ENCODE data around the gene SLC38A6.

Gene SLC38A6

DNA sequence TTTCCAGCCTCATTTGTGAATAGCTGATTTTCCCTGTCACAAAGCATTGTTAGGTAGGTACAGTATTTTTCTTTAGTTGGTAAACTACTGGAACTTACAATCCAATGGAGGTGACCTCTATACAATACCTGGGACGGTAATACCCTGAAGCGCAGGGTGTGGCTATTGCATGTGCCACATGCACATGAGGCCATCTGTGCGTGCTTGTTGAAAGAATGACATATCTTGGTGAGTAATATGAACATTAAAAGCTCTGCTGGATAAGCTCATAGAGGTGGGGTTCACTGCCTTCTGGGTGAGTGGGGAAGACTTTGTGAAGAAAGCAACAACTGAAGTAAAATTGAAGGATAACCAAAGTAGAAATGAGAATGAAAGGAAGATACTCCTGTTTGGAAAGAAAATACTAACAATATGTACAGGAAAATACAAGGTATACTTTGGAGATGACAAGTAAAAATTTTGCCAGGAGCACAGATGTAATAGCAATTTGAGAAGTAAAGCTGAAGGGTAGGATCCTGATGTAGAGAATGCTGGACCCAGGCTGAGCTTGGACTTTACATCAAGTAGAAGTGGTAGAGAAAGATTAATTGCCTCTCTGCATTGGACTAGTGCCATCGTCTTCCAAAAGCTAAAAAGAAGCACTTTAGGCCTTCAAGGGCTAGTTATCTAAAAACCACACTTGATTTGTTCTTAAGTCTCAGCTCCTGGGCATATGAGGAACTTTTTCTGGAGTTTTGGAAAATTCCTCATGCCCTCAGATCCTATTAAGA is 97.1 kb downstream of the SLC38A6 start:
- no peak for ATAC-seq
- TF ChIP-seq ISL1 (CRISPR knock-in tag; IDR thresholded peaks at IDR 0.05) (no peak), CSDC2 (CRISPR knock-in tag; IDR thresholded peaks at IDR 0.05) (no peak), ZNF70 (CRISPR knock-in tag; IDR thresholded peaks at IDR 0.05) (no peak), SNAI2 (CRISPR knock-in tag; IDR thresholded peaks at IDR 0.05) (no peak), BACH2 (CRISPR knock-in tag; IDR thresholded peaks at IDR 0.05; ENCODE audit: borderline replicate concordance) (no peak), GLIS3 (CRISPR knock-in tag; IDR thresholded peaks at IDR 0.05) (no peak), ARNTL (CRISPR knock-in tag; IDR thresholded peaks at IDR 0.05; ENCODE audit: borderline replicate concordance, low read depth) (no peak), TOX (CRISPR knock-in tag; IDR thresholded peaks at IDR 0.05; ENCODE audit: borderline replicate concordance) (no peak), ZFP3 (CRISPR knock-in tag; IDR thresholded peaks at IDR 0.05) (no peak), CSRNP3 (CRISPR knock-in tag; IDR thresholded peaks at IDR 0.05) (no peak), RARB (CRISPR knock-in tag; IDR thresholded peaks at IDR 0.05) (no peak), ZFP30 (CRISPR knock-in tag; IDR thresholded peaks at IDR 0.05) (no peak), OSR1 (CRISPR knock-in tag; IDR thresholded peaks at IDR 0.05) (no peak), TCF4 (CRISPR knock-in tag; IDR thresholded peaks at IDR 0.05; ENCODE audit: borderline replicate concordance) (no peak)
- TF ChIP-seq, protein P1, sequence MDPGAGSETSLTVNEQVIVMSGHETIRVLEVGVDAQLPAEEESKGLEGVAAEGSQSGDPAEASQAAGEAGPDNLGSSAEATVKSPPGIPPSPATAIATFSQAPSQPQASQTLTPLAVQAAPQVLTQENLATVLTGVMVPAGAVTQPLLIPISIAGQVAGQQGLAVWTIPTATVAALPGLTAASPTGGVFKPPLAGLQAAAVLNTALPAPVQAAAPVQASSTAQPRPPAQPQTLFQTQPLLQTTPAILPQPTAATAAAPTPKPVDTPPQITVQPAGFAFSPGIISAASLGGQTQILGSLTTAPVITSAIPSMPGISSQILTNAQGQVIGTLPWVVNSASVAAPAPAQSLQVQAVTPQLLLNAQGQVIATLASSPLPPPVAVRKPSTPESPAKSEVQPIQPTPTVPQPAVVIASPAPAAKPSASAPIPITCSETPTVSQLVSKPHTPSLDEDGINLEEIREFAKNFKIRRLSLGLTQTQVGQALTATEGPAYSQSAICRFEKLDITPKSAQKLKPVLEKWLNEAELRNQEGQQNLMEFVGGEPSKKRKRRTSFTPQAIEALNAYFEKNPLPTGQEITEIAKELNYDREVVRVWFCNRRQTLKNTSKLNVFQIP (CRISPR knock-in tag; IDR thresholded peaks at IDR 0.05; ENCODE audit: borderline replicate concordance, low read depth), result no peak
- TF ChIP-seq, protein P2, sequence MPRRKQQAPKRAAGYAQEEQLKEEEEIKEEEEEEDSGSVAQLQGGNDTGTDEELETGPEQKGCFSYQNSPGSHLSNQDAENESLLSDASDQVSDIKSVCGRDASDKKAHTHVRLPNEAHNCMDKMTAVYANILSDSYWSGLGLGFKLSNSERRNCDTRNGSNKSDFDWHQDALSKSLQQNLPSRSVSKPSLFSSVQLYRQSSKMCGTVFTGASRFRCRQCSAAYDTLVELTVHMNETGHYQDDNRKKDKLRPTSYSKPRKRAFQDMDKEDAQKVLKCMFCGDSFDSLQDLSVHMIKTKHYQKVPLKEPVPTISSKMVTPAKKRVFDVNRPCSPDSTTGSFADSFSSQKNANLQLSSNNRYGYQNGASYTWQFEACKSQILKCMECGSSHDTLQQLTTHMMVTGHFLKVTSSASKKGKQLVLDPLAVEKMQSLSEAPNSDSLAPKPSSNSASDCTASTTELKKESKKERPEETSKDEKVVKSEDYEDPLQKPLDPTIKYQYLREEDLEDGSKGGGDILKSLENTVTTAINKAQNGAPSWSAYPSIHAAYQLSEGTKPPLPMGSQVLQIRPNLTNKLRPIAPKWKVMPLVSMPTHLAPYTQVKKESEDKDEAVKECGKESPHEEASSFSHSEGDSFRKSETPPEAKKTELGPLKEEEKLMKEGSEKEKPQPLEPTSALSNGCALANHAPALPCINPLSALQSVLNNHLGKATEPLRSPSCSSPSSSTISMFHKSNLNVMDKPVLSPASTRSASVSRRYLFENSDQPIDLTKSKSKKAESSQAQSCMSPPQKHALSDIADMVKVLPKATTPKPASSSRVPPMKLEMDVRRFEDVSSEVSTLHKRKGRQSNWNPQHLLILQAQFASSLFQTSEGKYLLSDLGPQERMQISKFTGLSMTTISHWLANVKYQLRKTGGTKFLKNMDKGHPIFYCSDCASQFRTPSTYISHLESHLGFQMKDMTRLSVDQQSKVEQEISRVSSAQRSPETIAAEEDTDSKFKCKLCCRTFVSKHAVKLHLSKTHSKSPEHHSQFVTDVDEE (CRISPR knock-in tag; IDR thresholded peaks at IDR 0.05), result no peak
- TF ChIP-seq, protein P3, sequence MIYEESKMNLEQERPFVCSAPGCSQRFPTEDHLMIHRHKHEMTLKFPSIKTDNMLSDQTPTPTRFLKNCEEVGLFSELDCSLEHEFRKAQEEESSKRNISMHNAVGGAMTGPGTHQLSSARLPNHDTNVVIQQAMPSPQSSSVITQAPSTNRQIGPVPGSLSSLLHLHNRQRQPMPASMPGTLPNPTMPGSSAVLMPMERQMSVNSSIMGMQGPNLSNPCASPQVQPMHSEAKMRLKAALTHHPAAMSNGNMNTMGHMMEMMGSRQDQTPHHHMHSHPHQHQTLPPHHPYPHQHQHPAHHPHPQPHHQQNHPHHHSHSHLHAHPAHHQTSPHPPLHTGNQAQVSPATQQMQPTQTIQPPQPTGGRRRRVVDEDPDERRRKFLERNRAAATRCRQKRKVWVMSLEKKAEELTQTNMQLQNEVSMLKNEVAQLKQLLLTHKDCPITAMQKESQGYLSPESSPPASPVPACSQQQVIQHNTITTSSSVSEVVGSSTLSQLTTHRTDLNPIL (CRISPR knock-in tag; IDR thresholded peaks at IDR 0.05; ENCODE audit: low read depth), result no peak
- TF ChIP-seq, protein P4, sequence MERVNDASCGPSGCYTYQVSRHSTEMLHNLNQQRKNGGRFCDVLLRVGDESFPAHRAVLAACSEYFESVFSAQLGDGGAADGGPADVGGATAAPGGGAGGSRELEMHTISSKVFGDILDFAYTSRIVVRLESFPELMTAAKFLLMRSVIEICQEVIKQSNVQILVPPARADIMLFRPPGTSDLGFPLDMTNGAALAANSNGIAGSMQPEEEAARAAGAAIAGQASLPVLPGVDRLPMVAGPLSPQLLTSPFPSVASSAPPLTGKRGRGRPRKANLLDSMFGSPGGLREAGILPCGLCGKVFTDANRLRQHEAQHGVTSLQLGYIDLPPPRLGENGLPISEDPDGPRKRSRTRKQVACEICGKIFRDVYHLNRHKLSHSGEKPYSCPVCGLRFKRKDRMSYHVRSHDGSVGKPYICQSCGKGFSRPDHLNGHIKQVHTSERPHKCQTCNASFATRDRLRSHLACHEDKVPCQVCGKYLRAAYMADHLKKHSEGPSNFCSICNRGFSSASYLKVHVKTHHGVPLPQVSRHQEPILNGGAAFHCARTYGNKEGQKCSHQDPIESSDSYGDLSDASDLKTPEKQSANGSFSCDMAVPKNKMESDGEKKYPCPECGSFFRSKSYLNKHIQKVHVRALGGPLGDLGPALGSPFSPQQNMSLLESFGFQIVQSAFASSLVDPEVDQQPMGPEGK (CRISPR knock-in tag; IDR thresholded peaks at IDR 0.05; ENCODE audit: borderline replicate concordance), result no peak

DNA sequence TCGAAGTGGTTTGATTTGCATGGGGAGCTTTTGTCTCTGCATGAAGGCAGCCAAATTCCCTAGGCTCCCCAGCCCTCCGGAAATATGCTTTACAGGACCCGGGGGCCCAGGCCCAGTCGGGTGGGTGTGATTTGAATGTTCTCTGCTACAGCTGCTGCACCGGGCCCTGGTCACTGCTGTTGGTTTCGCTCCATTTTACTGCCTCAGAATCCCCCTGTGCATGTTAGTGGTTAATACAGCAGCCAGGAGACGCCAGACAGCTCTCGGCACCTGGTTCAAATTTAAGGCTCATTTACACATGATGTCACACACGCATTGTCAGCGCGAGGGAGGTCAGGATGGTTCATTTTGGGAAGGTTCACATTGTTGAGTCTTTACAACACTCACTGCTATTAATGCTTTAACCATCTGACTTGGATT is 99.6 kb downstream of the SLC38A6 start:
- peak; percentile 88 for ATAC-seq
- TF ChIP-seq CSDC2 (CRISPR knock-in tag; IDR thresholded peaks at IDR 0.05) (no peak), OSR1 (CRISPR knock-in tag; IDR thresholded peaks at IDR 0.05) (no peak), SNAI2 (CRISPR knock-in tag; IDR thresholded peaks at IDR 0.05) (no peak), ARNTL (CRISPR knock-in tag; IDR thresholded peaks at IDR 0.05; ENCODE audit: borderline replicate concordance, low read depth) (no peak), PPARA (CRISPR knock-in tag; IDR thresholded peaks at IDR 0.05; ENCODE audit: borderline replicate concordance) (no peak), ZC3H10 (CRISPR knock-in tag; IDR thresholded peaks at IDR 0.05) (no peak), TOX (CRISPR knock-in tag; IDR thresholded peaks at IDR 0.05; ENCODE audit: borderline replicate concordance) (no peak), BACH2 (CRISPR knock-in tag; IDR thresholded peaks at IDR 0.05; ENCODE audit: borderline replicate concordance) (no peak)
- TF ChIP-seq, protein P2 (CRISPR knock-in tag; IDR thresholded peaks at IDR 0.05), result no peak
- TF ChIP-seq, protein P4 (CRISPR knock-in tag; IDR thresholded peaks at IDR 0.05; ENCODE audit: borderline replicate concordance), result no peak

All from SK-N-SH treated with all-trans-retinoic acid at 6 μM for 48 hours (cell line).